GM23248 (cell line): ENCODE data around the gene KIF6.

Source experiments
- EZH2 ChIP-seq: fragments of 200-600 bp; sonication (generic); IDR thresholded peaks from 2 replicates; pipeline ENCODE4 v1.6.1; 2018; ENCODE audit warnings: antibody characterized with exemption, mild to moderate bottlenecking; ENCODE audit not compliant: insufficient read depth, poor library complexity, severe bottlenecking
- EZH2phosphoT487 ChIP-seq: fragments of 200-600 bp; sonication (generic); IDR thresholded peaks from 2 replicates; pipeline ENCODE4 v1.6.1; 2018; ENCODE audit warnings: antibody characterized with exemption, moderate library complexity, mild to moderate bottlenecking, low read depth; ENCODE audit not compliant: insufficient read depth

GRCh38 chr6:39428152-39428551 is 297.1 kb downstream of the KIF6 start:
- TF ChIP-seq EZH2 = no peak
- TF ChIP-seq EZH2phosphoT487 = no peak
